ENCODE results near the gene MDM2. TPM values are rescaled to one million over a fixed set of nuclear protein-coding genes. Genes with fewer than 3 reads are reported as not detected.

Gene MDM2
- total and polyA plus RNA-seq, 11 donors: 16.2 to 78.8 (median 49.0) TPM

- DNase-seq (no peak), ATAC-seq (no peak)
- no peak overlapping the region for H3K27ac ChIP-seq
- H3K27me3 ChIP-seq: no peaks in the 10 kb centered on the region
- no peaks in the 10 kb centered on the region for H3K9me3 ChIP-seq
- intact Hi-C loops (cut with DNase I): no loop called here
- WGBS, 4 donors: 90 to 97% (median 95%) methylated on average over 2 of the region's 2 CpGs
- H3K36me3 ChIP-seq: peaks cover 0 to 64% (median 29%) of the 10 kb centered on the region in 9 donors
- no peaks in the 10 kb centered on the region for H3K4me1 ChIP-seq
- H3K4me3 ChIP-seq: no peak overlapping the region
- TF ChIP-seq CTCF (IDR thresholded peaks at IDR 0.05) (no peak), POLR2A (IDR thresholded peaks at IDR 0.05) (no peak)
These were observed 41.3 kb upstream of the MDM2 start for GRCh38 chr12:68766646-68767045.

- H3K4me1 ChIP-seq: no peaks in the 10 kb centered on the region
- ATAC-seq (no peak), DNase-seq (no peak)
- intact Hi-C loops (cut with DNase I): no loop called here
- peaks cover 0 to 63% (median 29%) of the 10 kb centered on the region in 9 donors for H3K36me3 ChIP-seq
- WGBS, 4 donors: 89 to 97% (median 96%) methylated on average over 7 of the region's 7 CpGs
- H3K9me3 ChIP-seq: no peaks in the 10 kb centered on the region
- TF ChIP-seq POLR2A (IDR thresholded peaks at IDR 0.05): no peak
- TF ChIP-seq CTCF (IDR thresholded peaks at IDR 0.05): no peak
- H3K27ac ChIP-seq: no peak overlapping the region
- H3K27me3 ChIP-seq: no peaks in the 10 kb centered on the region
- no peak overlapping the region for H3K4me3 ChIP-seq
These were observed 40.8 kb upstream of the MDM2 start for GRCh38 chr12:68767191-68767590.

- Histone ChIP-seq H3K4me3 (no peak overlapping the region), H3K27me3 (no peaks in the 10 kb centered on the region), H3K4me1 (no peaks in the 10 kb centered on the region), H3K27ac (no peak overlapping the region), H3K36me3 (peaks cover 0 to 52% (median 23%) of the 10 kb centered on the region in 9 donors), H3K9me3 (no peaks in the 10 kb centered on the region)
- no peak for DNase-seq
- TF ChIP-seq POLR2A (IDR thresholded peaks at IDR 0.05): no peak
- no peak for TF ChIP-seq CTCF (IDR thresholded peaks at IDR 0.05)
- no peak for ATAC-seq
- intact Hi-C loops (cut with DNase I): no loop called here
- WGBS, 4 donors: 86 to 89% (median 87%) methylated on average over 4 of the region's 4 CpGs
These were observed 39.5 kb upstream of the MDM2 start for GRCh38 chr12:68768431-68768939.

GRCh38 chr12:68769941-68770340 lies 38.0 kb upstream of the MDM2 start:
- H3K27ac ChIP-seq: no peak overlapping the region
- WGBS, 4 donors: 86 to 99% (median 90%) methylated on average over 1 of the region's 1 CpG
- TF ChIP-seq CTCF (IDR thresholded peaks at IDR 0.05) (no peak), POLR2A (IDR thresholded peaks at IDR 0.05) (no peak)
- no peak overlapping the region for H3K4me3 ChIP-seq
- H3K9me3 ChIP-seq: no peaks in the 10 kb centered on the region
- intact Hi-C loops (cut with DNase I): no loop called here
- no peaks in the 10 kb centered on the region for H3K4me1 ChIP-seq
- no peaks in the 10 kb centered on the region for H3K27me3 ChIP-seq
- ATAC-seq: no peak
- peaks cover 0 to 37% (median 13%) of the 10 kb centered on the region in 9 donors for H3K36me3 ChIP-seq
- no peak for DNase-seq

Measured in heart left ventricle (tissue), 16 donors.